COR-L47 (cell line): ENCODE data around the gene RPS23.
A peak's percentile ranks its signal among the peaks of the same experiment; 100 is the strongest.

Source experiments
- DNase-seq: peaks from one replicate; lab custom pipeline; 2025; lab: John Stamatoyannopoulos, UW

Gene RPS23

DNA sequence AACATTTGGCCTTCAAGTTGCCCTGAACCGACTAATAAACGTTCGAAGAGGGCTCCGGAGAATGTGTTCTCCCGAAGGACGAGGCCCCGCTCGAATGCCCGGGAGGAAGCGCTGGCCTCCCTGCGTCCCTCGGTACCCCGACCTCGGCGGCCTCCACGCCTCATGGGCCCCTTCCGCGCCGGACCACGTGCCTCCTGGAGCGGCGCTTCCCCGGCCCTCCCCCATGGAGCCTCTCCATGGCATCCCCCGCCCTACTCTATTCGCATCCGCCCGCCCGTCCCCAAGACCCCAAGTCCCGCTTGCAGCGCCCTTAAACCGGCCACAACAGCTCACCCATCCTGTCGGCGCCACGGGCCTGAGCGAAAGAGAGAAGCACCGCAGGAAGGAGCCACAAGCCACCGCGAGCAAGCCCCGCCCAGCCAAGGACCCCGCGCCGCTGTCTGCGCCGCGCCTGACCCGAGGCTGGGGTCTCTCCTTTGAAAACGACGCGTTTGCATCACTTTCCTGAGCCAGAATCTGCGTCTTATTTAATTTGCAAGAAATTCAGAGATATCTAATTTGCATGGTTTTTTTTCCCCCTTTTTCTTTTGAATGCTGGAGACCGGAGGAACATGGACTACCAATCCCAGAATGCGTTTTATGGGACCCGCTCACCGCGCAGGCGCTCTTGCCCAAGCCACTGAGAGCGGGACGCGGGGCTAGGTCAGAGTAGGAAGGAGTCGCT is at the start of gene RPS23:
Gene RPS23 (minus strand): TSS at position 368 of the 724 bp plus-strand sequence. CDS start 31 bp downstream, at position 337.
- peak; percentile 90 for DNase-seq

DNA sequence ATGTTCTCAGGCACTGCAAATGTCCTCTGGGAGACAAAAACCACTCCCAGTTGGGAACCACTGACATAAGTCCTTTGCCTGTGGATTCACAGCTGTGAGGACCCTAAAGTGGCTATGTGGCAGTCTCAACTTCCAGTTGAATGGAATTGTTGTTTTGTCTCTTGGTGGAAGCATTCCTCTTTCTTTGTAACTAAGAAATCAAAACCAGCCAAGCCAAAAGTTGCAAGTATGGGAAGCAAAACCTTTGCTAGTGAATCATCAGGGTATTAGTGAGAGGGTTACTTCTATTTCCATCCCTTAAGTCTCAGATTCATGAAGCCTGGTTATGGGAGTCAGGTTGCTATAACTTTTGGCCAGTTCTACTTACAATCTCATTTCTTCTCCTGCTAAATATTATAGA is 49.8 kb upstream of the RPS23 start:
- no peak for DNase-seq

DNA sequence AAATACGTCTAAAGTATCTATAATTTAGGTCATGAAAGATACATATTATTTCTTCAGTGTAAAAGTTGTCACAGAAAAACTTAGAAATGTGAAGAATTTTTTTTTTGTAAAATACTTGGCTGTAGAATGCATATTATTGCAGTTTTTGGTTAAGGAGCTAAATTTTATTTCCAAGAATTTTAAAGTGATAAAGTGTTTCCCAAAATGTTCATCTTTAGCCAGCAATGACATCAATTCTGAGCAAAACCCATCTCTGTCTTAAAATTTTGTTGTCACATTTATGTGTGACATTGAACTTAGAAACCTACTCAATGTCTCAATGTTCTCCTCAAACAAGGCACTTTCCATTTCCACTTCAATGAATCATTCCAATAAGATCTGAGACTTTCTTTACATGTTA is 47.8 kb upstream of the RPS23 start:
- DNase-seq: no peak

DNA sequence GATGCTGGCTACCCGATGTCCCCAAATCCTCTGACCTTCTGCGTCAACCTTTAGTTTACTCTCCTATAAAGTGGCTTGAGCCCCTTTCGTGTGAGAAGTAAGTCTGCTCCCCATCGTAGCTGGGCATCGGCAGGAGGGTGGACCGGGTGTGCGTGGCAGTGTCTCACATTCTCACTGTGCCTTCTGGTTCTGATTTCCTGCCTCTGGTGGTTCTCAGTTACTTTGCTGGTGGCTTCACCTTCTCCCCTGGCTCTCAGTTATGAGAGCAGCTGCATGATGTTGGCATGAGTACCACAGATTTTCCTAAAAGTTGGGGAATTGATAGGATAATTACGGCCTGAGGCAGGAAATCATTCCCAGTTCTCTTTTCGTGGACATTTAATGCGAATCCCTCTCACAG is 47.0 kb upstream of the RPS23 start:
- DNase-seq: no peak

DNA sequence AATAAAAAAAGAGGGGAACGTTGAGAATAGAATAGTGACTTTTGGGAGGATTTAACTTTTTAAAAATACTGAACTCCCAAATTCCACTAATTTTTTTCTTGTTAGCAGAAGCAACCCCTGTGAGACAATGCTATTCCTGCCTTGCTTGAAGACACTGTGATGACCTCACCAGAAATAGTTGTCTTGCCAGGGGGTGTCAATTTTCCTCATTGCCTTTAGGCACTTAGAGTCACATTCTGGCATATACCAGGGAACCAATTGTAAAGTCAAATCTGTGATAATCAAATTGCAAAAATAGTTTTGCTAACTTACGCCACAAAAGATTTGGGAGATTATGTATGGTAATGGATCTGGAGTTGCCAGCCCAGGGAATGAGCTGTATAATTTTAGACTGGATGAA is 42.8 kb upstream of the RPS23 start:
- no peak for DNase-seq

DNA sequence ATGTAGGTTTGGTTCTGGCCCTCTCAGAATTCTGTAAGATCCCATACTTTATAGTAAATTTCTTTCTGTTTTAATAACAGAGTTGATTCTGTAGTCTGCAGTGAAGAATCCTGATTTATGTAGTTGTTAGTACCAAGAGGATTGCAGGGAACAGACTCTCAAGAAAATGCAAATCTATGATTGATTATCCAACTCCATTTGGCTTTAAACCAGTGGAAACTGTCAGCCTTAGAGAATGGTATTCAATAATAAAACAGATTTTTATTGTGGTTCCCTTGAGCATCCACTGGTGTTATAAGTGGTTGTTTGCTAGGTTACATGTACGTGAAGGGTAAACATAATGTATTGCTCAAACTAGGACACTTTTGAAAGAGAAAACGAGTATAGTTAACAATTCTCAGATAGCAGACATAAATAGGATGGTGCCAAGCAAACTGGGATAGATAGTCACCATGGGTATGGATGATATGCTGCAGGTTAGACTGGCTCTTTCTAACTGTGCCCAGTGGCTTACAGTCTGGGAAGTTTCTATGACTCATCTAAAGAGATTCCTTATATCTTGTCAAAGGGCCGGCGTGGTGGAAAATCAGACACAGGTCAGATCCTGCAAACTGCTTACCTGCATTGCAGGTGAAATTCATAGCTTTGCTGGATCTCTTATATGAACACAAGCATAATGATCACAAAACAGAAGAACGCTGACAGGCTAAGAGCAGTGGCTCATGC is 41.7 kb upstream of the RPS23 start:
- DNase-seq: no peak

DNA sequence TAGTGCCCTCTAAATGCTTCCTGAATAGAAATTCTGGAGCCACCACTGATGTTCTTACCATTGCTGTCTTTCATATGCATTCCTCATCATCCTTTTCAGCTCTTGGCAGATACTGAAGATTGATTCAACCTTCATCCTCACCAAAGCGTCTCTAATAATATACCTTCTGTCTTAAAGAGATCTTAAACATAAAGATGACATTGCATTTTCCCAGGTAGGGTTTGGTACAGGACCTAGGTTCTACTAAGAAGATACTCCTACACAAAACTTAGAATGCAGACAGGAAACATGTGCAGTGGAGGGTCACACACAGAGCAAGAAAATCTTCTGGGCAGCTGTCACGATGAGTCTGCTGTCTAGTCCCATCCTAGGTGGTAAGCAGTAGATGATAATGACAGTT is 41.0 kb upstream of the RPS23 start:
- no peak for DNase-seq

DNA sequence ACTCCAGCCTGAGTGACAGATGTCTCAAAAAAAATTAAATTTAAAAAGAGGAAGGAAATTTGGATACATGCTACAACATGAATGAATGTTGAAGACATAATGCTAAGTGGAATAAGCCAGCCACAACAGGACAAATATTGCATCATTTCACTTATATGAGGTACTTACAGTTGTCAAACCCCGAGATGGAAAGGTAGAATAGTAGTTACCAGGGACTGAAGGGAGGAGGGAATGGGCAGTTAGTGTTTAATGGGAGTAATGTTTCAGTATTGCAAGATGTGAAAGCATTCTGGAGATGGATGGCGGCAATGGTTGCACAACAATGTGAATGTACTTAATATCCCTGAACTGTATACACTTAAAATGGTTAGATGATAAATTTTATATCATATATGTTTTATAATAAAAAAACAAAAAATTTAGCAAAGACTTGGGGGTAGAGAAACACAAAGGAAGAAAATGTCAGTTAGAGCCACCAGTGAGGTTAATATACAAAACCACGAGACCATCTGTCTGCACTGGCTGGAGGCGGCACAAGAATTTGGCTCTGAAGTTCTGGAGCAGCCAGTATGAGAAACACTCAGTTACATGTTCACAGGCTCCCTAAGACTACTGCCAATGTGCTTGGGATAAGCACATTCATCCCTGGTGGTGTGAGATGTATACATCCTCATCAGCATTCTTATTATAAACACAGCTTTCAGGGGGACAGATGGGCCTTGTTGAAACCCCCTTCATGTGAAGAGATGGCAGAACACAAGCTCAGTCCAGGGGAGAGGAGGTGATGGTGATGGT is 37.0 kb upstream of the RPS23 start:
- no peak for DNase-seq

DNA sequence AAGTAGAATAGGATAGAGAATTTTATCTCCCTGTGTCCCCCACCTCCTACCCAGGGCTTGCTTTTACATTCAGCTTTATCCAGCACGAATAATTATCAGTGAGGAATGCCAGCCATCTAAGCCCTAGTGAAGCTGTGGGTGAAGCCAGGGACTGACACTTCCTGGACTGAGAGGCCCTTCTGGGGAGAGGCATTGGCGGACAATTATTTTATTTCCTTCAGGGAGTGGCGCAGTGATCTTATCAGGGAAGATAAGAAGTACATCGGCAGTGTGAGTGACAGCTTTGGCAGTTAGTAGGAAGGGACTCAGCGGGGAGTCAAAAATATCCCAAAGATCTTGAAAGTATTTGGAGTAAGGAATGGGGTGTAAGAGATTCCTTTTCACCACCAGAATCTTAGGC is 34.9 kb upstream of the RPS23 start:
- DNase-seq: no peak

DNA sequence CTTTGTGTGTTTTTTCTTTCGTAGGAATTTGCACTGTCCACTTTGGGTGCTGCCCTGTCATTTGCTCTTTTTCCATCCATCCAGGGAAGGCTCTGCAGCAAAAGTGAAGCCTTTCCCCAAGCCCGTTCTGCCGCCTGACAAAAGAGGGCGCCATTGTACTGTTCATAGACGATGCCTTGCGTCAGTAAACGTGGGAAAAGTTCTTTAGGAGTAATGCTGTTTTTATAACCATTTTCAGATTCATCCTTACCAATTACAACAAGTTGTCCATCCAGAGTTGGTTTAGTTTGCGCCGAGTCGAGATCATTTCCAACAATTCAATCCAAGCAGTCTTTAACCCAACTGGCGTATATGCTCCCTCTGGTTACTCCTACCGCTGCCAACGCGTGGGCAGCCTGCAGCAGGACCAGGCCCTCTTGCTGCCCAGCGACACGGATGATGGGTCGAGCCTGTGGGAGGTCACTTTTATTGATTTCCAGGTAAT is 34.3 kb upstream of the RPS23 start:
- DNase-seq: peak; percentile 55

DNA sequence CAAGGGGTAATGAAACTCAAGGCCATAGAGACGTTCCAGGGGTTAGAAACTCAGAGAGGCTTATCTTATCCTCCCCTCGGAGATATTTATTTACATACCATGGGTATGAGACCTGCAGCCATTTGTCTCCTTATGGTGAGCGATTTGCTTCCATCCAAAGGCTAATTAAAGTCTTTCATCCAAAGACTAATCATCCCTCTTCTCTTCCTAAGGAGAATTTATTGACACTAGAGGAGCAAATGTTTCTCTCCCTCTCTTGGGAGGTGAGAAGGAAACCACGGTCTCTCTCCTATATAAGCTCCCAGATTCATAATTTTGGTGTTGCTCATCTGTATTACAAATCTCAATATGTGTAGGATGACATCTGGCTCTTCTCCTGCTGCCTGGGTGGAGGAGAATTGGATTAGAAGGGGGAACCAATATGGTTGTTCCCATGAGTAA is 31.0 kb upstream of the RPS23 start:
- no peak for DNase-seq

DNA sequence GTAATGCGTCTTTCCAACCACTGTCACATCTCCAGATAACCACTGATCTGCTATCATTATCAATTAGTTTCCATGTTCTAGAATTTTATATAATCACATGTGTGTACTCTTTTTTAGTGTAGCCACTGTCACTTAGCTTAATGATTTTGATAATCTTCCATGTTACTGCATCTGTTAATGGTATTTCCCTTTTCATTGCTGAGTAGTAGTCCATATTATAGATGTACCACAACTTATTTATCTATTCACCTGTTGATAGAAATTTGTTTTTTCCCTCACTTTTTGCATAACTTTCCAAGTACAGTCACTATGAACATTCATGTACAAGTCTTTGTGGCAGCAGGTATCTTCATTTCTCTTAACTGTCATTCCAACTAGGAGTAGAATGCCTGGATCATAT is 30.3 kb upstream of the RPS23 start:
- DNase-seq: no peak

DNA sequence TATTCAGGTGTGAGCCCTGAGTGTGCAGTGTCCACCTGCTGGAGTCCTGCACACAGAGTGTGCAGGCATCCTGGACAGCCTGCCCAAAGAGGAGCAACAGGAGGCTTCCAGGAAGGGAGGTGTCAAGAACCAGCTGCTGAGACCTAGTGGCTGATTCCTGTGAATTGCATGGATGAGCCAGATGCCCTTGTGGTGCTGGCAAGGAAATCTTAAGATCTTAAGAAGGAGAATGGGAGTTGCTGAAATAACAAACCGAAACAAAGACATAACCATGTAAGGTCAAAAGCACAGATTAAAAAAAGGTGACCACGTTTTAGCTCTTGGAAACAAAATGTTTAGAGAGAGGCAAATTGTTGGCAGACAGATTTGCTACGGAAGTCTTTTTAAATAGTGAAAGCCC is 29.3 kb upstream of the RPS23 start:
- no peak for DNase-seq

DNA sequence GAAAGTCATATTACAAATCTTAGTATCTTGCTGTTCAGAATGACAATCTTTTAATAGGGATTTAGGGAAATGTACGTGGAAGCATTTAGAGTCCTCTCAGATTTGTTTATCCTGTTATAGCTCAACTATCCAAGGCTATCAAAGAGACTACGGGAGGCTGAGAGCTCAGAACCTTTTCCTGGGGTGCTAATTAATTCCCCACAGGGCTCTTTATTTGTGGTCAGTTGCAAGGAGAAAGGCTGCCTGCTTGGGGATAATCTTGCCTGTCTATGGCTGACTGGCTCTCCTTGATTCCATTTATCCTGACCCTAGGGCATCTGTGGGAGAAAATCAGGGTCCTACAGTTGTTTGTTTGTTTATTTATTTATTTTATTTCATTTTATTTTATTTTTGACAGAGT is 28.0 kb upstream of the RPS23 start:
- DNase-seq: no peak

DNA sequence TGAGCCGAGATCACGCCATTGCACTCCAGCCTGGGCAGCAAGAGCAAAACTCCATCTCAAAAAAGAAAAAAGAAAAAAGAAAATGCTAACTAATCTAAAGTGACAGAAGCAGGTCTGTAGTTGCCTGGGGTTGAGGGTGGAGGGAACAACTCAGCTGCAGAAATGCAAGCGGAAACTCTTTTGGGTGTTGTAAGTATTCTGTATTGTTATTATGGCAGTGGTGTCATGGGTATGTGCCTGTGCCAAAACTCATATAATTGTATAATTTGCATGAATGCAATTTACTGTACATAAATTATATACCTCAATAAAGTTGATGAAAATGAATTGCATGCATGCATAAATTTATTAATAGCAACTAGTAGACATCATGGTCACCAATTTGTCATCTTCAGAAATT is 23.0 kb upstream of the RPS23 start:
- no peak for DNase-seq

DNA sequence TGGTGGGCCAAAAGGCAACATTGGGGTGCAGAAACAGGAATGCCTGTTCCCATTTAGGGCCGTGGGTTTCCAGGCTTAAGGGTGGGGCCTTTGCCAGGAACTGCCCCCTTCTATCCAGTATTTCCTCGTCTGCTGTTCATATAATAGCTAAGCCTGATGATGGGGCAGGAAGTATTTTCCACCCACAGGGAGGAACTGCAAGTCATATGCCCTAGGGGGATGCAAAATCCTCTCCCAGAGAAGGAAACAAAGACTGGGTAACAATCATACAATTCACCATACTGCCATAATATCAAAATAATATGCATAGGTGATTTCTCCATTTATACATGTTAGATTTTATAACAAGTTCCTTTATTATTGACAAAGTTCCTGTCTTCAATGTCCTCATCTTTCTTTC is 20.5 kb upstream of the RPS23 start:
- no peak for DNase-seq

DNA sequence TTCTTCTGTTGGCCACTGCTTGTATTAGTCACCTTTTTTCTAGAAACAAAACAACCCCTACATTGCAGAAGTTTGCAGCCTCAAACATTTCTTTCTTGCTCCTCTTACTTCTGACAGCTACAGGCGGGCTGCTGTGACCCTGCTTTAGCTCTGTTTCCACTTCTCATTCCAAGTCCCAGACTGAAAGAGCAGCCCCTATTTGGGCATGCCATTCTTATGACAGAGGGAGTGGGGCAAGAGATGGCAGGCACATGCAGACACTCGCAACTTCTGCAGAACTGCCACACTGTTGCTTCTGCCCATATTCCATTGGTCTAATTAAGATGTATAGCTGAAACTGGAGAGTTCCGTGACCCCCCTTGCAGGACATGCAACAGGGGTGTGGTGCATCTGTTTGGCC is 19.6 kb upstream of the RPS23 start:
- DNase-seq: no peak

DNA sequence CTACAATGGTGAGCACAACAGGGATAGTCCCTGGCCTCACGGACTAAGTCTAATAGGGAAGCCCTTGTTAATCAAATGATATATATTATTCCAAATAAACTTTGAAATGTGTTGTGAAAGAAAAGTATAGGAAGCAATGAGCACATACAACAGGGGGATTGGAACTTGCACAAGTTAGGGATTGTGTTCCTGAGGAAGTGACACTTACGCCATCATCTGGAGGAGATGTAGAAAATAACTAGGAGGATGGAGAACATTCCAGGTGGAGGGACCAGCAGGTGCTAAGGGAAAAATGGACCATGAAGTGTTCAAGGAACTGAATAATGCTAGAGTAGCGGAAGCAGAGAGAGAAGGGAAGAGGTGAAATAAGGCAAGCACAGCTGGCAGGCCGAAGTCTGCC is 18.8 kb upstream of the RPS23 start:
- no peak for DNase-seq

DNA sequence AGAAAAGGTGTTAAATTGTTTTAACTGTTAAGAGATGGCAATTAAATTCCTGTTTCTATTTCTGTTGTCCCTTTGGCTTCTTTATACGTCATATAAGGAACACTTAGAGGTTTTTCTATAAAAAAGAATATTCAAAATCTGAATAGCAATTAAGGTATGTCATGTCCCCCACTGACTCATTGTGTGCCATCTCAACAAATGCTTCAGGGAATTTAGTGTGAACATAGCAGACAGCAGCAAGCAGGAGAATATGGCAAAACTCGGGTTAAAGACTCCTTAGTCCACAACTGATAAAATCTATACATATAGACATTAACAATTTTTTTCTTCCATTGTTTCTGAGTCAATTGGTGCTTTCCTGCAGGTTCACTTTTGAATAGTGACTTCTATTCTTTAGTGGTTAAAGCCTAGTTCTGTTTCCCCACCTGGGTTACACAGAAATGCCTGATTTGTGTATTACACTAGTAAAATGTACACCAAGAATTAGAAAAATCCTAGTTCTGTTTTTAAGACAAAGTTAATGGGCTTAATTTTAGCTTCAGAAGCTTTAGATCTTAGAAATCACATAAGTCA is 17.9 kb upstream of the RPS23 start:
- no peak for DNase-seq

DNA sequence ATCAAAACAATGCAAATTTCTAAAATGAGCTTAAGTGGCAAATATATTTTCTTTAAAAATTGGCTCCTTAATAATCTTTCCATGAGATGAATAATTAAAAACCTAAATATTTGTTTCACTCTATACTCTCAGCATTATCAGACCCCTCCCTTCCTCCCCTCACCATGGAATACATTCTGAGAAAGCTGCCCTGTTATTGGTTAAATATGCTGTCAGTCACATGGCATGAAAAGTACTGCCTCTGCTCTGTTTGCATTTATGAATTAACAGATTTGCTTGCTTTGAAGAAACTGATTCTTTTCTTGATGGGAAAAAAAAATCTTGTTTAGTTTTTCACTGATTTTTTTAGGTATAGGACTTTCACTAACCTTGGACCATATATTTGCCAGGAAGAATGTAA is 17.0 kb upstream of the RPS23 start:
- DNase-seq: peak; percentile 5

DNA sequence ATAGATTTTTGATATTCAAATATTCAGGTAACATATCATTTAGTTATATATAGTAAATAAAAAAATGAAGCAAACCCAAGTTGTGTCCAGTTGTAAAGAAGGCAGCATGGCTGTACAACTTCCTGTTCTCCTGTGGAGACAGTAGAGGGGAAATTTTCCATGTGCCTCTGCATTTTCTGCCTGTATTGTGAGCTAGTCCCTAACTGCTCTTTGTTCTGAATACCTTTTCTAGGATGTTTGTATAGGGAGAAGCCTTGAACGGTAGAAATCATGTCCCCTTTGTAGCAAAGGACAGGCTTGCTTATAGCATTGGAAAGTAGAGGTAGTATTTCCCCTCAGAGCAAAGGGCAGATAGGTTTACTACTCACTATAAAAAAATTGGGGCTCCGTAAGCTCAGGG is 13.3 kb upstream of the RPS23 start:
- DNase-seq: no peak

DNA sequence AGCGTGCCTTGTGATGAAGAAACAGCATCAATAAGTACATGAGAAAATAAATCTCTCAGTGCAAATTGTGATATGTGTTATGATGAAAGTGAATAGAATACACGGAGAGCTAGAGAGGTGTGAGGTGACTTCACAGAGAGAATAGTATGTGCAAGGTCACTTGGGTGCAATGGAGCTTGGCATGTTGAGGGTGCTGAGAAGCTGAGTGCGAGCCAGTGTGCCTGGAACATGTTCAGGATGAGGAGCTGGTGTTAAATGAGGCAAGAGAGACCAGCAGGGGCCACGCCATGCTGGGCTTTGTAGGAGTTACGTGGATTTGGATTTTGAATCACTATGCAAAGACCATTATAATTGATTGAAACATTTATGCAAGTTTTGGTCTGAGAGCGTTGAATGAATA is 12.8 kb upstream of the RPS23 start:
- no peak for DNase-seq
